Measurements from ENCODE around the gene CCDC61.

GRCh38 chr19:45959517-45960025 is 35.7 kb upstream of the CCDC61 start:
- TF ChIP-seq CTCF (IDR thresholded peaks at IDR 0.05) (no peak), POLR2A (IDR thresholded peaks at IDR 0.05) (no peak)
